T-helper 17 cell (primary cell): Measurements from ENCODE around the gene MMUT. TPM values are rescaled to one million over a fixed set of nuclear protein-coding genes. Genes with fewer than 3 reads are reported as not detected.
"Not testable (repeated sequence)": the region's sequence is repeated elsewhere in the genome, so short reads cannot be mapped to it uniquely, and the experiment has no call there.

Source experiments
- ATAC-seq: fragments of 150-1000 bp; cut with Tn5 transposase; 2 replicates; pipeline ENCODE4 v1.10.0; 2021; ENCODE audit warnings: mild to moderate bottlenecking, moderate library complexity
- DNase-seq, 3 donors: peaks; one replicate each; pipeline versions ENCODE4 v3.0.0 to v3.0.0-alpha.2; 2020 to 2021
- H3K9me3 ChIP-seq: one replicate; pipeline ENCODE4 v1.7.0; 2013; ENCODE audit warnings: low read length, mild to moderate bottlenecking; ENCODE audit not compliant: control insufficient read depth, poor library complexity, severe bottlenecking
- H3K27ac Mint-ChIP-seq: one replicate; pipeline ENCODE4 v1.8.0; 2022; ENCODE audit warnings: mild to moderate bottlenecking, moderate library complexity, mixed read lengths
- H3K27me3 Mint-ChIP-seq: one replicate; pipeline ENCODE4 v1.8.0; 2022; ENCODE audit warnings: mixed read lengths
- H3K36me3 Mint-ChIP-seq: one replicate; pipeline ENCODE4 v1.8.0; 2022; ENCODE audit warnings: low read depth, mixed read lengths
- H3K4me1 Mint-ChIP-seq: one replicate; pipeline ENCODE4 v1.8.0; 2022; ENCODE audit warnings: mild to moderate bottlenecking, mixed read lengths
- H3K4me3 Mint-ChIP-seq: one replicate; pipeline ENCODE4 v1.8.0; 2022; ENCODE audit warnings: mild to moderate bottlenecking, moderate library complexity, mixed read lengths
- total RNA-seq, 4 donors: library from RNA in 2 of 4; stranded (reverse) in 2 of 4; gene quantifications; one replicate each; pipeline ENCODE4 v1.2.3 and lab custom pipeline; 2022 to 2026

The MMUT gene
- total RNA-seq, 2 donors from 2014 or later: 6.9 to 8.6 TPM

- no peaks in the 10 kb centered on the region for H3K9me3 ChIP-seq
- Mint-ChIP-seq H3K36me3 (no peaks in the 10 kb centered on the region), H3K27ac (no peak overlapping the region), H3K4me3 (no peak overlapping the region), H3K4me1 (no peaks in the 10 kb centered on the region), H3K27me3 (peaks cover 25% of the 10 kb centered on the region)
- ATAC-seq (no peak), DNase-seq (no peak)
Observed at GRCh38 chr6:49406250-49406970, 56.6 kb downstream of the MMUT start.

- no peak overlapping the region for H3K27ac Mint-ChIP-seq
- DNase-seq: no peak
- peaks cover 31% of the 10 kb centered on the region for H3K27me3 Mint-ChIP-seq
- no peaks in the 10 kb centered on the region for H3K9me3 ChIP-seq
- no peaks in the 10 kb centered on the region for H3K36me3 Mint-ChIP-seq
- ATAC-seq: no peak
- H3K4me3 Mint-ChIP-seq: no peak overlapping the region
- H3K4me1 Mint-ChIP-seq: no peaks in the 10 kb centered on the region
Observed at GRCh38 chr6:49401063-49401462, 62.0 kb downstream of the MMUT start.

GRCh38 chr6:49386667-49387508 lies 76.2 kb downstream of the MMUT start:
- peaks cover 19% of the 10 kb centered on the region for H3K27me3 Mint-ChIP-seq
- not testable (repeated sequence) for DNase-seq, H3K27ac Mint-ChIP-seq, H3K4me1 Mint-ChIP-seq, H3K9me3 ChIP-seq, ATAC-seq, H3K36me3 Mint-ChIP-seq, H3K4me3 Mint-ChIP-seq

GRCh38 chr6:49384904-49385303 lies 78.1 kb downstream of the MMUT start:
- H3K36me3 Mint-ChIP-seq: no peaks in the 10 kb centered on the region
- H3K27ac Mint-ChIP-seq: no peak overlapping the region
- no peaks in the 10 kb centered on the region for H3K9me3 ChIP-seq
- ATAC-seq (no peak), DNase-seq (no peak)
- H3K27me3 Mint-ChIP-seq: peaks cover 19% of the 10 kb centered on the region
- no peaks in the 10 kb centered on the region for H3K4me1 Mint-ChIP-seq
- H3K4me3 Mint-ChIP-seq: no peak overlapping the region

Other genes starting within 250 kb of the MMUT start
- 1 to 10 TPM; 1.3 to 2.0 TPM for gene CENPQ, start 117 bp upstream of the MMUT start, total RNA-seq
- gene GLYATL3, start 36.7 kb upstream of the MMUT start, total RNA-seq: not detected
- not detected for gene C6orf141, start 87.4 kb upstream of the MMUT start, total RNA-seq
- not detected for gene RHAG, start 173.6 kb upstream of the MMUT start, total RNA-seq